Measurements from ENCODE around the gene GPD1.
A peak's percentile ranks its signal among the peaks of the same experiment; 100 is the strongest.

Gene GPD1

DNA sequence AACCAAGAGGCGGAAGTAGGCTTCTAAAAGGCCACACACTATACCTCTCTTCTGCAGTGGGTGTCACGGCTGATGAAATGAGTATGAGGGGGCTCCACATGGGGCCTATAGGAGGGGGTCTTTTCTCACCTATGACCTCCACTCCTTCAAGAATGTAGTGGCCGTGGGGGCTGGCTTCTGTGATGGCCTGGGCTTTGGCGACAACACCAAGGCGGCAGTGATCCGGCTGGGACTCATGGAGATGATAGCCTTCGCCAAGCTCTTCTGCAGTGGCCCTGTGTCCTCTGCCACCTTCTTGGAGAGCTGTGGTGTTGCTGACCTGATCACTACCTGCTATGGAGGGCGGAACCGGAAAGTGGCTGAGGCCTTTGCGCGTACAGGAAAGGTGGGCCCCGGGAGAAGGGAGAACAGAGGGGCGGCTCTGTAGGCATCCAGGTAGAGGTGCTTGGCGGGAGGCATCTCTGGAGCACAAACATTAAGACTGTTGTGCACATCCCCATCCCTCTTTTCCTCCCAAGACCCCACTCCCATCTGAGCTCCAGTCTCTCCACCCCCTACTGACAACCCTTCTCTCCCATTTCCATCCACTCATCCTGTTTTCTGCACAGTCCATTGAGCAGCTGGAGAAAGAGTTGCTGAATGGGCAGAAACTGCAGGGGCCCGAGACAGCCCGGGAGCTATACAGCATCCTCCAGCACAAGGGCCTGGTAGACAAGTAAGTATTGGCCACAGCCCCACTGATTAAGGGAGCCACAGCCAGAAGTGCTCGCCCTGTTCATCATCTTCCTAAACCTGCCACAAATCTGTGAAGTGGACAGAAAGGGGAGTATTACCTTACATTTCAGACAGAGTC, 3.8 kb downstream of the GPD1 start:
- TF ChIP-seq, protein P1, sequence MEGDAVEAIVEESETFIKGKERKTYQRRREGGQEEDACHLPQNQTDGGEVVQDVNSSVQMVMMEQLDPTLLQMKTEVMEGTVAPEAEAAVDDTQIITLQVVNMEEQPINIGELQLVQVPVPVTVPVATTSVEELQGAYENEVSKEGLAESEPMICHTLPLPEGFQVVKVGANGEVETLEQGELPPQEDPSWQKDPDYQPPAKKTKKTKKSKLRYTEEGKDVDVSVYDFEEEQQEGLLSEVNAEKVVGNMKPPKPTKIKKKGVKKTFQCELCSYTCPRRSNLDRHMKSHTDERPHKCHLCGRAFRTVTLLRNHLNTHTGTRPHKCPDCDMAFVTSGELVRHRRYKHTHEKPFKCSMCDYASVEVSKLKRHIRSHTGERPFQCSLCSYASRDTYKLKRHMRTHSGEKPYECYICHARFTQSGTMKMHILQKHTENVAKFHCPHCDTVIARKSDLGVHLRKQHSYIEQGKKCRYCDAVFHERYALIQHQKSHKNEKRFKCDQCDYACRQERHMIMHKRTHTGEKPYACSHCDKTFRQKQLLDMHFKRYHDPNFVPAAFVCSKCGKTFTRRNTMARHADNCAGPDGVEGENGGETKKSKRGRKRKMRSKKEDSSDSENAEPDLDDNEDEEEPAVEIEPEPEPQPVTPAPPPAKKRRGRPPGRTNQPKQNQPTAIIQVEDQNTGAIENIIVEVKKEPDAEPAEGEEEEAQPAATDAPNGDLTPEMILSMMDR (IDR thresholded peaks at IDR 0.05; ENCODE audit: low read length): no peak
- no peak for TF ChIP-seq EZH2 (IDR thresholded peaks at IDR 0.05; ENCODE audit: borderline replicate concordance, low read length)
- Histone ChIP-seq H3K79me2 (ENCODE audit: insufficient read depth, low read length) (peaks cover 1% of the 10 kb centered on the region; the same call in 1 of the 2 replicates), H3K4me1 (ENCODE audit: insufficient read depth, low read length, severe bottlenecking) (peaks cover 21% of the 10 kb centered on the region), H2AFZ (ENCODE audit: low read length) (no peak overlapping the region), H3K4me3 (ENCODE audit: low read depth, low read length, poor library complexity, severe bottlenecking) (no peak overlapping the region), H3K27ac (ENCODE audit: low read depth, low read length, poor library complexity, severe bottlenecking) (no peak overlapping the region), H3K9me3 (ENCODE audit: low read length) (no peaks in the 10 kb centered on the region), H3F3A (ENCODE audit: insufficient read depth, low read length) (no peaks in the 10 kb centered on the region), H3K36me3 (ENCODE audit: insufficient read depth, low read length) (no peaks in the 10 kb centered on the region), H4K20me1 (ENCODE audit: insufficient read depth, low read length) (no peaks in the 10 kb centered on the region), H3K27me3 (ENCODE audit: insufficient read depth, low read length) (no peaks in the 10 kb centered on the region), H3K4me2 (ENCODE audit: low read length) (no peak overlapping the region), H3K9me2 (ENCODE audit: low read depth, low read length) (no peaks in the 10 kb centered on the region), H3K9ac (ENCODE audit: low read length) (no peak overlapping the region)

DNA sequence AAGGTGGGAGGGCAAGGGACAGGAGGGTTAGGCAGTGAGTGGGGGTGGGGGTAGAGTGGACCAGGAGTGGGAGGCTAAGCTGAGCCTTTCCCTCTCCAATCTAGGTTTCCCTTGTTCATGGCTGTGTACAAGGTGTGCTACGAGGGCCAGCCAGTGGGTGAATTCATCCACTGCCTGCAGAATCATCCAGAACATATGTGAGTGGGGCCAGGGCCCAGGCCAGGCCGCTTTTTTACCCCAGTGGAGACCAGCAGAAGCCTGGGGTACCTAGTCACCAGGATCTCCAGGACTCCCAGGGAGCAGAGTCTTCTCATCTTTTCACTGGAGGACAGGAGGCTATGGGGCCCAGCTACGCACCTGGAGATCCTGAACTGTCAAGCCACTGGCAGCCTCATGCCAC, 5.5 kb downstream of the GPD1 start:
- no peak overlapping the region for H3K27ac ChIP-seq (ENCODE audit: low read depth, low read length, poor library complexity, severe bottlenecking)
- H3K4me2 ChIP-seq (ENCODE audit: low read length): no peak overlapping the region
- H3K27me3 ChIP-seq (ENCODE audit: insufficient read depth, low read length): no peaks in the 10 kb centered on the region
- no peaks in the 10 kb centered on the region for H4K20me1 ChIP-seq (ENCODE audit: insufficient read depth, low read length)
- no peak overlapping the region for H2AFZ ChIP-seq (ENCODE audit: low read length)
- peaks cover 26% of the 10 kb centered on the region for H3K4me1 ChIP-seq (ENCODE audit: insufficient read depth, low read length, severe bottlenecking)
- H3K36me3 ChIP-seq (ENCODE audit: insufficient read depth, low read length): no peaks in the 10 kb centered on the region
- H3K79me2 ChIP-seq (ENCODE audit: insufficient read depth, low read length): peaks cover 15% of the 10 kb centered on the region
- H3K4me3 ChIP-seq (ENCODE audit: low read depth, low read length, poor library complexity, severe bottlenecking): no peak overlapping the region
- H3F3A ChIP-seq (ENCODE audit: insufficient read depth, low read length): no peaks in the 10 kb centered on the region
- H3K9ac ChIP-seq (ENCODE audit: low read length): no peak overlapping the region
- no peaks in the 10 kb centered on the region for H3K9me3 ChIP-seq (ENCODE audit: low read length)
- no peaks in the 10 kb centered on the region for H3K9me2 ChIP-seq (ENCODE audit: low read depth, low read length)
- no peak for TF ChIP-seq EZH2 (IDR thresholded peaks at IDR 0.05; ENCODE audit: borderline replicate concordance, low read length)
- TF ChIP-seq, protein P1 (IDR thresholded peaks at IDR 0.05; ENCODE audit: low read length): no peak

DNA sequence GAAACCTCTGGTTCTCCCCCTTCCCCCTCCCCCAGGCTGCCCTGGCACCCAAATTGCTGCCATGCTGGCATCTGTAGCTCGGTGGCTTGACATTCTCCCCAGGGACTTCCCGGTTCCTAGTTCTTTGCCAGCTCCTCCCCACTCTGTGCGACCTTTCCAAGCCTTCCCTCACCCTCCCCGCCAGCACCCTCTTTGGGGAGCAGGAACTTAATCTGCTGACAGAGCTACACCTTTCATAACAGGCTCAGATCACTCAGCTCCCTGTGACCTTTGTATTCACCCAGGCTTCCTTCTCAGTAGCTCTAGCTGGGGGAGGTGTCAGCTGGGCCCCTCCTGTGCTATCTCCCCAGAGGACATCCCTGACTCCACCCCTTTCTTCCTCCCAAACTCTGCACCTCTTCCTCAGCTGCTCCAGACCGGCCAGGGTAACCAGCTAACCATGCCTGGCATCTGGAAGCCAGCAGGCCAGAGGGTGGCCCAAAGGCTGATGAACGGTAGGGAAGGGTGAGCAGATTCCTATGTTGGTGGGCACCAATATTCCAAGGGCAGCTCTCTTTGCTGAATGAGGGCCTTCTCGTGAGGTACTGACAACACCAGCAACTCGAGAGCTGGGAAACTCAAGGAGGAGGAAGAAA, 6.4 kb downstream of the GPD1 start:
- H3K9me3 ChIP-seq (ENCODE audit: low read length): no peaks in the 10 kb centered on the region
- H4K20me1 ChIP-seq (ENCODE audit: insufficient read depth, low read length): no peaks in the 10 kb centered on the region
- no peaks in the 10 kb centered on the region for H3F3A ChIP-seq (ENCODE audit: insufficient read depth, low read length)
- H3K27me3 ChIP-seq (ENCODE audit: insufficient read depth, low read length): no peaks in the 10 kb centered on the region
- H3K27ac ChIP-seq (ENCODE audit: low read depth, low read length, poor library complexity, severe bottlenecking): peak overlapping the region; percentile 31
- H3K9me2 ChIP-seq (ENCODE audit: low read depth, low read length): no peaks in the 10 kb centered on the region
- peaks cover 19% of the 10 kb centered on the region for H3K79me2 ChIP-seq (ENCODE audit: insufficient read depth, low read length)
- no peak overlapping the region for H2AFZ ChIP-seq (ENCODE audit: low read length)
- H3K4me2 ChIP-seq (ENCODE audit: low read length): peak overlapping the region; percentile 69
- H3K4me3 ChIP-seq (ENCODE audit: low read depth, low read length, poor library complexity, severe bottlenecking): peak overlapping the region; percentile 61
- H3K4me1 ChIP-seq (ENCODE audit: insufficient read depth, low read length, severe bottlenecking): peaks cover 26% of the 10 kb centered on the region
- H3K36me3 ChIP-seq (ENCODE audit: insufficient read depth, low read length): no peaks in the 10 kb centered on the region
- no peak for TF ChIP-seq EZH2 (IDR thresholded peaks at IDR 0.05; ENCODE audit: borderline replicate concordance, low read length)
- TF ChIP-seq, protein P1 (IDR thresholded peaks at IDR 0.05; ENCODE audit: low read length): no peak
- peak overlapping the region; percentile 54; the same call in 1 of the 2 replicates for H3K9ac ChIP-seq (ENCODE audit: low read length)
